ENCODE results near the gene FABP1.

The FABP1 gene

DNA sequence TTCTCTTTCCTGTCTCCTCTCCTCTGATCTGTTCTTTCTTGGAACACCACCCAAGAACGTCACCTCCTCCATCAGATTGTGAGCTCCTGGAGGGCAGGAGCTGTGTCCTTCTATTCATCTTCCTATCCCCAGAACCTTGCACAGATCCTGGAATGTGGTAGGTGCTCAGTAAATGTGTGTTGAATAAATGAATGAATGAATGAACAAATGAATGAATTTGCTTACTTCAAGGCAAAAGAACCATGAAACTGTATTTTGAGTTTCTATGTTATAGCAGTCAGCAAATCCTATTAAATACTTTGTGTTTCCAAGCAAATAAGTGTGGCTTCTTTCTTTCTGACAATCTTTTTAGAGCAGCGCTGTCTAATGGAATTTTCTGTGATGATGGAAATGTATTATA, 14.8 kb downstream of the FABP1 start:
- DNase-seq = no peak

- no peak for DNase-seq
These were observed 17.0 kb downstream of the FABP1 start for GRCh38 chr2:88110830-88111229.

DNA sequence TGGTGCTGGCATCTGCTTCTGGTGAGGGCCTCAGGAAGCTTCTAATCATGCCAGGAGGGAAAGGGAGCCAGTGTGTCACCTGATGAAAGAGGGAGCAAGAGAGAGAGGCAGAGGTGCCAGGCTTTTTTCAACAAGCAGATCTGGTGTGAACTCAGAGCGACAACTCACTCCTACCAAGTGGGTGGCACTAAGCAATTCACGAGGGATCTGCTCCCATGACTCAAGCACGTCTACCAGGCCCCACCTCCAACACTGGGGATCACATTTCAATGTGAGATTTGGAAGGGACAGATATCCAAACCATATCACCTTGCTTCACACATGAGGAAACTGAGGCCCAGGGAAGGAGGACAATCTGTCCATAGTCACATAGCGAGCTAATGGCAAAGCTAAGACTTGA, 19.1 kb downstream of the FABP1 start:
- DNase-seq = no peak

DNA sequence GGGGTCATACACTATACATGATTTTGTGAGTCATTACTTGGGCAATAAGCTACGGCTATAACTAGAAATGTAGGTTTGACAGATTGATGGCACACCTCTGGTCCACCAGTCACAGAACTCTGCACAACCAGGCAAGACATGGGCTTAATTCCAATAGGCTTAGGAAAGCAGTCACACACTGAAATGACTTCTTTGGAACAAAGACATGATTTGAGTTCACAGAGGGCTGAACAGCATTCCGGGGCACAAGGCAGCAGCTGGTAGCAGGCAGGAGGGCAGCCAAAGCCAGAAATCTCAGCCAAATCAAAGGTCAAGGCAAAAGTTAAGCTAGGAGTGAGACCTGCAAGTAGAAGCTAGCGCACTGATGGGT, 27.4 kb downstream of the FABP1 start:
- DNase-seq = no peak

GRCh38 chr2:88099798-88100488, 27.9 kb downstream of the FABP1 start:
- peak; percentile 26 to 68 (median 66) for DNase-seq

DNA sequence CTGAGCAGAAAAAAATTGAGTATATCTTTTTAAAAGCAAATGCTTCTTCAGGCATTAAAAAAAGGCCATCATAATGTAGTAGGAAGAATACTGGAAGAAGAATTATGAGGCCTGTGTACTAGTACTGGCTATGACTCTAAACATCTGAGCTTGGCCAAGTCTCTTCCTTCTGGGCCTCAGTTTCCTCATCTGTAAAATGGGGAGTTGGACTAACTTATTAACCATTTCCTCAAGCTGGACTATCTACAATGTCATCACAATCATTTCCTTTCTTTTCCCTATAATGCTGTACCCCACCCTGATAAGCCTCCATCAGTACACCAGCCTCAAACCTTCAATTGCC, 29.3 kb downstream of the FABP1 start:
- no peak for DNase-seq

- DNase-seq = no peak
These were observed 29.8 kb downstream of the FABP1 start for GRCh38 chr2:88097891-88098557.

- DNase-seq = no peak
These were observed 30.7 kb downstream of the FABP1 start for GRCh38 chr2:88097192-88097591.

DNA sequence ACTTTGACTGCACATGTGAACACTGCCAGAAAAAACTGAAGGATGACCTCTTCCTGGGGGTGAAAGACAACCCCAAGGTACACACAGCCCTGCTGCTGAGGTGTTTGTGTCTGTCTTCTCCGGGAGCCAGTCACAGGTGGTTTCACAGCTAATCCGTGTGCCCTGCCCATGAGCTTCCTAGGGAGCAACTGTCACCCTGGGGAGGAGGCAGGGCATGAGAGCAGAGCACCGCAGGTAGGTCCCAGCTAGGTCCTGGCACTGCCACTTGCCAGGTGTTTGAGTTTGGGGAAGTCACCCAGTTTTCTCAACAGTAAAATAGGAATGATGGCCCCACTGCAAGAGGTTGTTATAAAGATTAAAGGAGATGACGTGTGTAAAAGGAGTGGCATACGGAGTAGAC, 31.2 kb downstream of the FABP1 start:
- no peak for DNase-seq

DNA sequence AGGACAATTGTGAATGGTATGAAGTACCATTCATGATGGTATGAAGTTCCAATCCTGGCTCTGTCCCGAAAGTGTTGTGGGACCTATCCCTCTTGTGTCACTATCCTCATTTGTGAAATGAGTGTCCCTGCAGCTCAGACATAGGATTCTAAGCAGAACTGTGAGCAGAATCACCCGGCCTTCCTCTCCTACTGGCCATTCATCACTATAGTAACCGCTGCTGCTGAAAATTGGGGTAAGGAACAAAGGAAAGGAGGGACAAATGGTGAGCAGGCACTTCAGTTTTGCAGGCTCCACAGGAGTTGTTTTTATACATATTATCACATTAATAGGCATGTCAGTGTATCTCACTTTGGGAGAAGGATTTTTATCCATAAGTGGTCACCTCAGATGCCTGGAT, 32.8 kb downstream of the FABP1 start:
- DNase-seq = no peak

DNA sequence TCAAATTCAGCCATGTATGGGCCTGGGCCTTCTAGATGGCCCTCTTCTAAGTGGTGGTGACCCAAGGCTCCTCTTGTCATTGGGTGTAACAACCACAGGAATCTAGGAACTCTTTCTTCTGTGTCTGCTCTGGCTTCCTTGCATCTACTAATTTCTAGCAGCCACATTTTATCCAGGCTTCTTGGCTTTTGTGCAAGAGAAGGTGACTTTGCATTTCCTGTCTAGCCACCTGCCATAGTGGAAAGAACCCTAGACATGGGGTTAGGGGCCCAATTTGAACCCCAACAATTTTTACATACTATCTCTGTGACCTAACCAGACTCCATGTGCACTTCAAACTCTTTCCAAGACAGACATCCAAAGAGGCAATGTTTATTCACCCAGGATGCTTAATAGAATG, 35.1 kb downstream of the FABP1 start:
- DNase-seq = no peak

DNA sequence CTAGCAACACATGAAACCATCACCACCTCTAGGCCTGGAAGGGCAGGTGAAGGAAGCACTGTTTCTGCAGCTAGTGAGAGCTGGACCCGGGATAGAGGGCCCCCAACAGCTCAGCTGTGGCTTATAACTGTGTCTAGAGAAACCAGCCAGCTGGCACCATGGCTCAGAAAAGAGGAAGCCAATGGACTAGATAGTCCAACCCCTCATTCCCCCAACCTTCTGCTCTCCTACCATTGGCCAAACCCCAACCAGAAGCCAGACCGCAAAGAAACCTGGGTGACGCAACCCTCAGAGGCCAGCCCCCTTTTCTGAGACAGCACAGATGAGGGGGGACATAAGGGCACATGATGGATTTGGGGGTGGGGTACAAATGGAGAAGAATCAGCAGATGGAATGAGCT, 35.9 kb downstream of the FABP1 start:
- DNase-seq = peak in 2 of 3 donors; percentile 5 to 25

GRCh38 chr2:88090446-88091283, 37.2 kb downstream of the FABP1 start:
- DNase-seq = peak; percentile 46 to 69 (median 47)

GRCh38 chr2:88088999-88089398, 38.9 kb downstream of the FABP1 start:
- DNase-seq = no peak

GRCh38 chr2:88087763-88088162, 40.1 kb downstream of the FABP1 start:
- no peak for DNase-seq

- DNase-seq = no peak
These were observed 40.8 kb downstream of the FABP1 start for GRCh38 chr2:88087073-88087472.

- DNase-seq = no peak
These were observed 41.5 kb downstream of the FABP1 start for GRCh38 chr2:88086401-88086800.

DNA sequence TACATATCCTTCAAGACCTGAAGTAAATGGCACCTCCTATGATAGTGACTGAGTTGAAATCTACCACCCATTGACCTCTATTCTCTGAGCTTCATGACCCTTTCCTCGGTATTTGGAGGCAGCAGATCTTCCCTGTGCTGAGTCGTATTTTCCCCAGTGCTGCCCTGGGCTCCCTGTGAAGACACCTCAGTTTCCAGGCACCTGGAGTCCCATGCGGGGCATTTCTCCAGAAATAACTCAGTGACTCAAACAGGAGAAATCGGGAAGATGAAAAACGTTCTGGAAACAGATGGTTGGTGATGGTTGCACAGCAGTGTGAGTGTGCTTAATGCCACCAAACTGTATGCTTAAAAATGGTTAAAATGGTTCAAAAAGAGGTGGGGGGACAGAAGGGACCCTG, 42.3 kb downstream of the FABP1 start:
- DNase-seq = no peak

- DNase-seq = no peak
These were observed 42.8 kb downstream of the FABP1 start for GRCh38 chr2:88085099-88085498.

- DNase-seq = no peak
These were observed 45.1 kb downstream of the FABP1 start for GRCh38 chr2:88082781-88083180.

- DNase-seq = no peak
These were observed 45.8 kb downstream of the FABP1 start for GRCh38 chr2:88081924-88082608.

GRCh38 chr2:88080545-88080944, 47.3 kb downstream of the FABP1 start:
- no peak for DNase-seq

DNA sequence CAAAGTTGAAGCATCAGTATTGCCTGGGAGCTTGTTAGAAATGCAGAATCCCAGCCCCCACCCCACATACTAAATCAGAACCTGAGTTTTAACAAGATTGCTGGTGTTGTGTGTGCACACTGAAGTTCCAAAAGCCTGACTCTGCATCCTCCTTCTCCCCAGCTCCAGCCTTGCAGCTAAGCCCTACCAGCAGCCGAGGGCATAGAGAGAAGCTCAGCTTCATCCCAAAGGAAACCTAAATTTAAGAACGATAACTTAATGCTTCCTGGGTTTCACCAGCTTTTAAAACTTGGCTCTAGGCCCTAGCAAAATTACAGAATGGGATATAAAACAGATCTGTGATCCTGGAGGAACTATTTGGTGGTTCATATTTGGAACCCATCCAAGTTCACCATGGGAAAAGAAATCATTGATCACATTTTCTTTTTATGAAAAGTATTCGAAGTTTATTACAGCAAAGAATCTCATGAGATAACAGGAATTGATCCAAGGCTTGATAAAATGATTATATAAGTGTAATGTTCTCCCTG, 49.2 kb downstream of the FABP1 start:
- DNase-seq = no peak
